Ascending aorta (tissue), 2 donors: ENCODE data around the gene AGMO. TPM values are rescaled to one million over a fixed set of nuclear protein-coding genes. Genes with fewer than 3 reads are reported as not detected.

Experiments used
- DNase-seq, 2 donors: peaks; one replicate each; pipeline ENCODE4 v3.0.0-alpha.2; 2019; ENCODE audit warnings: low spot score in 2 of 2
- H3K27ac ChIP-seq, 2 donors: fragments of 200-600 bp; sonication (generic); one replicate each; pipeline ENCODE4 v1.5.1; 2016 to 2017; ENCODE audit warnings: mild to moderate bottlenecking in 1 of 2
- H3K27me3 ChIP-seq: fragments of 200-600 bp; sonication (generic); one replicate; pipeline ENCODE4 v1.5.1; 2017
- H3K36me3 ChIP-seq, 2 donors: fragments of 200-600 bp; sonication (generic); one replicate each; pipeline ENCODE4 v1.5.1; 2016
- H3K4me1 ChIP-seq, 2 donors: fragments of 200-600 bp; sonication (generic); one replicate each; pipeline ENCODE4 v1.5.1; 2016 to 2017; ENCODE audit warnings: mild to moderate bottlenecking in 1 of 2
- H3K4me3 ChIP-seq, 2 donors: fragments of 200-600 bp; sonication (generic); one replicate each; pipeline ENCODE4 v1.5.1; 2016 to 2017; ENCODE audit warnings: mild to moderate bottlenecking in 1 of 2
- H3K9me3 ChIP-seq, 2 donors: fragments of 200-600 bp; sonication (generic); one replicate each; pipeline ENCODE4 v1.5.1; 2016
- intact Hi-C: fragments of 100-400 bp; cut with DNase I; formaldehyde crosslinking; loops from one replicate; pipeline ENCODE4 v1.15.1; 2023
- total RNA-seq: library from RNA; depleted of rRNA; stranded (reverse); fragments of >200 nt; gene quantifications from one replicate; pipeline ENCODE4 v1.1.0, GENCODE V29; 2016
- TF ChIP-seq, protein P1 (sequence below), 3 experiments: fragments of 200-600 bp in 2 of 3; fragments of 450-650 bp in 1 of 3; sonication (generic) in 2 of 3; IDR thresholded peaks; one replicate each; pipeline ENCODE4 v1.5.1; 2016 to 2019; ENCODE audit warnings: antibody characterized with exemption in 3 of 3, mild to moderate bottlenecking in 1 of 3, moderate library complexity in 1 of 3

AGMO gene
- total RNA-seq, 1 donor from 2014 or later: not detected

- H3K9me3 ChIP-seq: no peaks in the 10 kb centered on the region
- no peak overlapping the region for H3K4me3 ChIP-seq
- intact Hi-C loops: no loop called here
- TF ChIP-seq, protein P1, sequence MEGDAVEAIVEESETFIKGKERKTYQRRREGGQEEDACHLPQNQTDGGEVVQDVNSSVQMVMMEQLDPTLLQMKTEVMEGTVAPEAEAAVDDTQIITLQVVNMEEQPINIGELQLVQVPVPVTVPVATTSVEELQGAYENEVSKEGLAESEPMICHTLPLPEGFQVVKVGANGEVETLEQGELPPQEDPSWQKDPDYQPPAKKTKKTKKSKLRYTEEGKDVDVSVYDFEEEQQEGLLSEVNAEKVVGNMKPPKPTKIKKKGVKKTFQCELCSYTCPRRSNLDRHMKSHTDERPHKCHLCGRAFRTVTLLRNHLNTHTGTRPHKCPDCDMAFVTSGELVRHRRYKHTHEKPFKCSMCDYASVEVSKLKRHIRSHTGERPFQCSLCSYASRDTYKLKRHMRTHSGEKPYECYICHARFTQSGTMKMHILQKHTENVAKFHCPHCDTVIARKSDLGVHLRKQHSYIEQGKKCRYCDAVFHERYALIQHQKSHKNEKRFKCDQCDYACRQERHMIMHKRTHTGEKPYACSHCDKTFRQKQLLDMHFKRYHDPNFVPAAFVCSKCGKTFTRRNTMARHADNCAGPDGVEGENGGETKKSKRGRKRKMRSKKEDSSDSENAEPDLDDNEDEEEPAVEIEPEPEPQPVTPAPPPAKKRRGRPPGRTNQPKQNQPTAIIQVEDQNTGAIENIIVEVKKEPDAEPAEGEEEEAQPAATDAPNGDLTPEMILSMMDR (IDR thresholded peaks at IDR 0.05): no peak
- H3K4me1 ChIP-seq: no peaks in the 10 kb centered on the region
- H3K27me3 ChIP-seq: no peaks in the 10 kb centered on the region
- H3K36me3 ChIP-seq: no peaks in the 10 kb centered on the region
- DNase-seq: no peak
- H3K27ac ChIP-seq: no peak overlapping the region
Observed at GRCh38 chr7:15580604-15581351, 19.0 kb upstream of the AGMO start.

- TF ChIP-seq, protein P1 (IDR thresholded peaks at IDR 0.05): no peak
- Histone ChIP-seq H3K4me1 (no peaks in the 10 kb centered on the region), H3K27me3 (no peaks in the 10 kb centered on the region), H3K4me3 (no peak overlapping the region), H3K27ac (no peak overlapping the region), H3K9me3 (no peaks in the 10 kb centered on the region), H3K36me3 (no peaks in the 10 kb centered on the region)
- intact Hi-C loops: no loop called here
- no peak for DNase-seq
Observed at GRCh38 chr7:15577600-15577999, 15.8 kb upstream of the AGMO start.

GRCh38 chr7:15571301-15571878 is 9.6 kb upstream of the AGMO start:
- intact Hi-C loops: no loop called here
- Histone ChIP-seq H3K9me3 (no peaks in the 10 kb centered on the region), H3K27me3 (no peaks in the 10 kb centered on the region), H3K4me3 (no peak overlapping the region), H3K27ac (no peak overlapping the region), H3K36me3 (no peaks in the 10 kb centered on the region), H3K4me1 (no peaks in the 10 kb centered on the region)
- no peak for DNase-seq
- TF ChIP-seq, protein P1 (IDR thresholded peaks at IDR 0.05): no peak

DNA sequence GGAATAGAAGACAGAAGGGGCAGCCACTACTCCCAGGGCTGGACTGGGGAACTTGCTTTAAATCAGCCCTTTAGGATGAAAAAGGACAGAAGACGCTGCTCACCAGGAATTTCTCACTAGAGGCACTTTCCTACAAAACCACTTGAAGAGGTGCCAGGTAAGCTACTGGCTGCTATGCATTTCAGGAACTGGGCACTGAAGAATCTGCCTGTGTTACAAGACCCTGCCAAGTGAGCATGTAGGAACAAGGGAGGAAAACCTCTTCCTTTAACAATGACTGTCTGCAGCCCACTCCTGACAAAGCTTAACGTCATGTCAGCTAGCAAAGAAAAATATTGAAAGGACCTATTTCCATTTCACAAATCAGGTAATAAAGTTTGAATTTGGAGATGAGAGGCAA is 5.8 kb upstream of the AGMO start:
- Histone ChIP-seq H3K9me3 (no peaks in the 10 kb centered on the region), H3K27me3 (no peaks in the 10 kb centered on the region)
- TF ChIP-seq, protein P1 (IDR thresholded peaks at IDR 0.05): no peak

GRCh38 chr7:15567036-15567435 is 5.2 kb upstream of the AGMO start:
- DNase-seq: no peak
- Histone ChIP-seq H3K4me1 (no peaks in the 10 kb centered on the region), H3K27me3 (no peaks in the 10 kb centered on the region), H3K27ac (no peak overlapping the region), H3K9me3 (no peaks in the 10 kb centered on the region), H3K4me3 (no peak overlapping the region), H3K36me3 (no peaks in the 10 kb centered on the region)
- intact Hi-C loops: no loop called here
- TF ChIP-seq, protein P1 (IDR thresholded peaks at IDR 0.05): no peak

More for the DNA sequence above, 5.8 kb upstream of the AGMO start:
- H3K27ac ChIP-seq: no peak overlapping the region
- intact Hi-C loops: no loop called here
- no peaks in the 10 kb centered on the region for H3K36me3 ChIP-seq
- no peak for DNase-seq
- H3K4me3 ChIP-seq: no peak overlapping the region
- no peaks in the 10 kb centered on the region for H3K4me1 ChIP-seq
